ENCODE data around the gene MRPL41.
A peak's percentile ranks its signal among the peaks of the same experiment; 100 is the strongest.
"Not testable (repeated sequence)": the region's sequence is repeated elsewhere in the genome, so short reads cannot be mapped to it uniquely, and the experiment has no call there.

MRPL41 gene

GRCh38 chr9:137551264-137552021, at the start of gene MRPL41:
Gene MRPL41, plus strand, starts transcription at chr9:137551879. Its CDS starts 203 bp downstream, at chr9:137552082.
- DNase-seq (ENCODE audit: low read depth), result peak; percentile 60

- no peak for DNase-seq (ENCODE audit: low read depth)
Observed at GRCh38 chr9:137502008-137502911, 49.4 kb upstream of the MRPL41 start.

- no peak for DNase-seq (ENCODE audit: low read depth)
Observed at GRCh38 chr9:137504432-137504777, 47.3 kb upstream of the MRPL41 start.

GRCh38 chr9:137505421-137506140, 46.1 kb upstream of the MRPL41 start:
- no peak for DNase-seq (ENCODE audit: low read depth)

GRCh38 chr9:137506274-137506673, 45.4 kb upstream of the MRPL41 start:
- DNase-seq (ENCODE audit: low read depth), result no peak

GRCh38 chr9:137506702-137507171, 44.9 kb upstream of the MRPL41 start:
- DNase-seq (ENCODE audit: low read depth), result peak; percentile 72

GRCh38 chr9:137509198-137509597, 42.5 kb upstream of the MRPL41 start:
- no peak for DNase-seq (ENCODE audit: low read depth)

- DNase-seq (ENCODE audit: low read depth), result not testable (repeated sequence)
Observed at GRCh38 chr9:137511126-137511525, 40.6 kb upstream of the MRPL41 start.

GRCh38 chr9:137511758-137512463, 39.8 kb upstream of the MRPL41 start:
- DNase-seq (ENCODE audit: low read depth), result no peak

GRCh38 chr9:137513136-137513535, 38.5 kb upstream of the MRPL41 start:
- DNase-seq (ENCODE audit: low read depth), result not testable (repeated sequence)

GRCh38 chr9:137513801-137514570, 37.7 kb upstream of the MRPL41 start:
- DNase-seq (ENCODE audit: low read depth), result not testable (repeated sequence)

- no peak for DNase-seq (ENCODE audit: low read depth)
Observed at GRCh38 chr9:137514691-137515337, 36.9 kb upstream of the MRPL41 start.

GRCh38 chr9:137515338-137515724, 36.3 kb upstream of the MRPL41 start:
- no peak for DNase-seq (ENCODE audit: low read depth)

GRCh38 chr9:137516144-137516917, 35.3 kb upstream of the MRPL41 start:
- no peak for DNase-seq (ENCODE audit: low read depth)

GRCh38 chr9:137518661-137519459, 32.8 kb upstream of the MRPL41 start:
- DNase-seq (ENCODE audit: low read depth), result not testable (repeated sequence)

GRCh38 chr9:137519553-137519952, 32.1 kb upstream of the MRPL41 start:
- no peak for DNase-seq (ENCODE audit: low read depth)

- DNase-seq (ENCODE audit: low read depth), result no peak
Observed at GRCh38 chr9:137520614-137521404, 30.9 kb upstream of the MRPL41 start.
